Measurements from ENCODE around the gene AFDN. TPM values are rescaled to one million over a fixed set of nuclear protein-coding genes. Genes with fewer than 3 reads are reported as not detected.

AFDN gene
- total RNA-seq, 3 donors from 2014 or later (not counting 1 experiment from before 2014, with no cell fraction given): 6.3 to 9.3 (median 7.9) TPM

DNA sequence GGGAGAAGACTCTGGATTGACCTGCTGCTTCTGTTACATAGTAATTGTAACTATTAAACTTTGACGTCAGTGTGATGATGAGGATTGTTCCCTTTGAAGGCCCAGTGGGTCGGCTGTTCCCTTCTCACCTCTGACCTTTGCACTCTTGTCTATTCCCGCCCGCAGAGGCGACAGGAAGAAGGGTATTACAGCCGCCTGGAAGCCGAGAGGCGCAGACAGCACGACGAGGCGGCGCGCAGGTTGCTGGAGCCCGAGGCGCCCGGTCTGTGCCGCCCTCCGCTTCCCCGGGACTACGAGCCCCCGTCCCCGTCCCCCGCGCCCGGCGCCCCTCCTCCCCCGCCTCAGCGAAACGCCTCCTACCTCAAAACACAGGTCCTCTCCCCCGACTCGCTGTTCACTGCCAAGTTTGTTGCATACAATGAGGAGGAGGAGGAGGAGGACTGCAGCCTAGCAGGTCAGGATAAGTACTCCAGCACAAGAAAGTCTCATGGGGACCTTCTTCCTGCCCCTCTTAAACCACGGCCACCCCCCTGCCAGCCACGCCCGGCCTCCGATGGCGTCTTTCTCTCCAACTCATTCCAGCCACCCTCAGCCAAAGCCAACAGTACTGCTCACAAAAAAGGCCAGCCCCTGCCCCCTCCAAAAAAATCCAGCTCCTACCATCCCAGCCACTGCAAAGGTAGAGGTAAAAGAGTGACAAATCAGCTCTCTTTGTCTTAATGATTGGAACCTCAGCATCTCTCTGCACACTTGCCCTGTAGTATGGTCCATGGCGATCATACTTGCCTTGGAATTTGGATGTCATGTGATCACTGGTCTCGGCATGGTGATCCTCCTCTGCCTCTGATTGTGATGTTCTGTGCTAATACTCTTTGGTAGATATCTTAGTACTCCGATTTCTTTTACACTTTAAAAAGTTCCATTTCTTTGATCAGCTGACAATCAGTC lies 139.2 kb downstream of the AFDN start:
- Histone ChIP-seq H3K27me3 (ENCODE audit: control insufficient read depth, insufficient read depth, low read length) (no peaks in the 10 kb centered on the region), H3K4me3 (ENCODE audit: low read length) (no peak overlapping the region), H3K27ac (ENCODE audit: low read length) (no peak overlapping the region), H3K36me3 (ENCODE audit: control insufficient read depth, insufficient read depth, low read length) (no peaks in the 10 kb centered on the region), H3K9me3 (ENCODE audit: control insufficient read depth, insufficient read depth, low read length) (no peaks in the 10 kb centered on the region), H3K4me1 (ENCODE audit: control insufficient read depth, insufficient read depth, low read length) (no peaks in the 10 kb centered on the region)
- Mint-ChIP-seq H3K36me3 (no peaks in the 10 kb centered on the region), H3K9me3 (no peaks in the 10 kb centered on the region), H3K4me1 (no peaks in the 10 kb centered on the region), H3K27me3 (ENCODE audit: low read depth in 2 of 2) (peaks cover 0 to 7% of the 10 kb centered on the region in 2 donors), H3K27ac (no peak overlapping the region), H3K4me3 (no peak overlapping the region)
- ATAC-seq (no peak), DNase-seq (no peak)
- TF ChIP-seq, protein P1, sequence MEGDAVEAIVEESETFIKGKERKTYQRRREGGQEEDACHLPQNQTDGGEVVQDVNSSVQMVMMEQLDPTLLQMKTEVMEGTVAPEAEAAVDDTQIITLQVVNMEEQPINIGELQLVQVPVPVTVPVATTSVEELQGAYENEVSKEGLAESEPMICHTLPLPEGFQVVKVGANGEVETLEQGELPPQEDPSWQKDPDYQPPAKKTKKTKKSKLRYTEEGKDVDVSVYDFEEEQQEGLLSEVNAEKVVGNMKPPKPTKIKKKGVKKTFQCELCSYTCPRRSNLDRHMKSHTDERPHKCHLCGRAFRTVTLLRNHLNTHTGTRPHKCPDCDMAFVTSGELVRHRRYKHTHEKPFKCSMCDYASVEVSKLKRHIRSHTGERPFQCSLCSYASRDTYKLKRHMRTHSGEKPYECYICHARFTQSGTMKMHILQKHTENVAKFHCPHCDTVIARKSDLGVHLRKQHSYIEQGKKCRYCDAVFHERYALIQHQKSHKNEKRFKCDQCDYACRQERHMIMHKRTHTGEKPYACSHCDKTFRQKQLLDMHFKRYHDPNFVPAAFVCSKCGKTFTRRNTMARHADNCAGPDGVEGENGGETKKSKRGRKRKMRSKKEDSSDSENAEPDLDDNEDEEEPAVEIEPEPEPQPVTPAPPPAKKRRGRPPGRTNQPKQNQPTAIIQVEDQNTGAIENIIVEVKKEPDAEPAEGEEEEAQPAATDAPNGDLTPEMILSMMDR (IDR thresholded peaks at IDR 0.05): no peak
- intact Hi-C loops (cut with micrococcal nuclease): no loop called here
- WGBS (ENCODE audit: insufficient coverage): 95% methylated on average over 30 of the region's 39 CpGs

DNA sequence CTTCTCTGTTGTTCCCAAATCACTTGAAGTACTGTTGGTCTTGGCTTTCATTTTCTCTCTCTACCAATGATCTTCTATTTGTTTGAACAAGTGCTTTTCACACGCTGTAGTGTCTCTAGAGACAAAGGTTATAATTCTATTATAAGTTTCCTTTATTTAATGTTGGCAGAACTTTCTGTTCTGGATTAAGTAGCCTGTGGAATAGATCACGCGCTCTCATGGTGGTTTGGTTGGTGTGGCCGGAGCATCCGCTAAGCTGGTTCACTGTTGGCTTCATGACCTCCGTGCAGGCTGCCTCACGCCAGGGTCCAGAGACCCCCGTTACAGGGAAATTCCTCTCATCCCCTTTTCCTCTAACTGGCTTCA lies 139.8 kb downstream of the AFDN start:
- no peaks in the 10 kb centered on the region for H3K36me3 ChIP-seq (ENCODE audit: control insufficient read depth, insufficient read depth, low read length)
- no peak overlapping the region for H3K27ac ChIP-seq (ENCODE audit: low read length)
- no peaks in the 10 kb centered on the region for H3K4me1 Mint-ChIP-seq
- no peaks in the 10 kb centered on the region for H3K9me3 ChIP-seq (ENCODE audit: control insufficient read depth, insufficient read depth, low read length)
- ATAC-seq (no peak), DNase-seq (no peak)
- intact Hi-C loops (cut with micrococcal nuclease): no loop called here
- H3K27ac Mint-ChIP-seq: no peak overlapping the region
- H3K4me3 ChIP-seq (ENCODE audit: low read length): no peak overlapping the region
- H3K27me3 Mint-ChIP-seq (ENCODE audit: low read depth in 2 of 2): peaks cover 0 to 4% of the 10 kb centered on the region in 2 donors
- WGBS (ENCODE audit: insufficient coverage): 97% methylated on average over 8 of the region's 8 CpGs
- no peaks in the 10 kb centered on the region for H3K27me3 ChIP-seq (ENCODE audit: control insufficient read depth, insufficient read depth, low read length)
- H3K36me3 Mint-ChIP-seq: no peaks in the 10 kb centered on the region
- H3K4me3 Mint-ChIP-seq: no peak overlapping the region
- H3K9me3 Mint-ChIP-seq: no peaks in the 10 kb centered on the region
- H3K4me1 ChIP-seq (ENCODE audit: control insufficient read depth, insufficient read depth, low read length): no peaks in the 10 kb centered on the region
- TF ChIP-seq, protein P1 (IDR thresholded peaks at IDR 0.05): no peak

DNA sequence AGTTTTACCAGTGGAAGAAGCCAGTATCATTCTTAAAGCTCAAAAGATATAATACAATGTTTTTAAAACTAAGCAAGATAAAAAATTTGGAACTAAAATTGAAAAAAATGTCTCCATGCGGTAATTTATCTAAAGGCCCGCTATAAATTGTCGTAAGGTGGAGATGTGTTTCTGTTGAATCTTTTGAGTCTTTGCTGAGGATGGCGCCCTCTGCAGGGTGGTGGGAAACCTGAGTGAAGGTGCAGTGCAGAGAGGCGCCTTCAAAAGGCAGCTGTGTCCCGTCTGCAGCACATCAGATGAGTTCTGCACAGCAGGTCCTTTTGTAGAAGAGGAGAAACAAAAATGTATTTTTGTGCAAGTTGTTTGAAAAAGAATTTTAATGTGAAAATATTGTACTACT lies 141.4 kb downstream of the AFDN start:
- H3K4me1 ChIP-seq (ENCODE audit: control insufficient read depth, insufficient read depth, low read length): no peaks in the 10 kb centered on the region
- ATAC-seq: no peak
- H3K4me3 ChIP-seq (ENCODE audit: low read length): no peak overlapping the region
- no peak overlapping the region for H3K27ac Mint-ChIP-seq
- intact Hi-C loops (cut with micrococcal nuclease): no loop called here
- no peaks in the 10 kb centered on the region for H3K36me3 ChIP-seq (ENCODE audit: control insufficient read depth, insufficient read depth, low read length)
- TF ChIP-seq, protein P1 (IDR thresholded peaks at IDR 0.05): no peak
- no peak overlapping the region for H3K27ac ChIP-seq (ENCODE audit: low read length)
- no peaks in the 10 kb centered on the region for H3K4me1 Mint-ChIP-seq
- no peaks in the 10 kb centered on the region for H3K36me3 Mint-ChIP-seq
- peak in 1 of 2 donors; percentile 13 for DNase-seq
- no peaks in the 10 kb centered on the region for H3K9me3 Mint-ChIP-seq
- peaks cover under 1 to 3% of the 10 kb centered on the region in 2 donors for H3K27me3 Mint-ChIP-seq (ENCODE audit: low read depth in 2 of 2)
- WGBS (ENCODE audit: insufficient coverage): 92% methylated on average over 6 of the region's 6 CpGs
- H3K27me3 ChIP-seq (ENCODE audit: control insufficient read depth, insufficient read depth, low read length): no peaks in the 10 kb centered on the region
- no peak overlapping the region for H3K4me3 Mint-ChIP-seq
- no peaks in the 10 kb centered on the region for H3K9me3 ChIP-seq (ENCODE audit: control insufficient read depth, insufficient read depth, low read length)

All from natural killer cell (primary cell).